Activated CD8-positive, alpha-beta memory T cell treated with anti-CD3 and anti-CD28 coated beads, Interleukin-2, amount 50 U/mL, for 48 hours (primary cell): Measurements from ENCODE around the gene DHDH.
A peak's percentile ranks its signal among the peaks of the same experiment; 100 is the strongest.
"Not testable (repeated sequence)": the region's sequence is repeated elsewhere in the genome, so short reads cannot be mapped to it uniquely, and the experiment has no call there.

Experiments
- DNase-seq: peaks from one replicate; pipeline ENCODE4 v3.0.0-alpha.2; 2020

Gene DHDH

GRCh38 chr19:48933382-48933932, at the start of gene DHDH:
Gene DHDH (plus strand): TSS chr19:48933699. CDS start chr19:48933722, 23 bp downstream.
- peak; percentile 86 for DNase-seq

DNA sequence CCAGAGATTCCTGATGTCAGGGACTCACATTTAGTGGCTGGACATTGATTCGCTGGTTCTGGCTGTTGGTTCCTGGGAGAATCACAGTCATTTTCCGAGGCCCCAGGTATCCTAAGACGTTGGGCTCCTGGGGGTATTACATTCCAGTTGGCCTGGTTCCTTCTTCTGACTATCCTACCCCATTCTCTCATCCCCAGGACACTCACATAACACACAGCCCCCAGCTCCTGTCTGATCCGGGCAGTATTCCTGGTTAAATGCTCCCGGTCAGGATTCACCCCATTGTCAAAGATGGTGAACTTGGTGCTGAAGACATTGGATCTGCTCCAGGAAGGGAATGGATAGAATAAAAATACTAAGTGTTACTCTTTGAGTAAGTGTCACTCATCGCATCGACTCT, 49.8 kb upstream of the DHDH start:
- DNase-seq: no peak

DNA sequence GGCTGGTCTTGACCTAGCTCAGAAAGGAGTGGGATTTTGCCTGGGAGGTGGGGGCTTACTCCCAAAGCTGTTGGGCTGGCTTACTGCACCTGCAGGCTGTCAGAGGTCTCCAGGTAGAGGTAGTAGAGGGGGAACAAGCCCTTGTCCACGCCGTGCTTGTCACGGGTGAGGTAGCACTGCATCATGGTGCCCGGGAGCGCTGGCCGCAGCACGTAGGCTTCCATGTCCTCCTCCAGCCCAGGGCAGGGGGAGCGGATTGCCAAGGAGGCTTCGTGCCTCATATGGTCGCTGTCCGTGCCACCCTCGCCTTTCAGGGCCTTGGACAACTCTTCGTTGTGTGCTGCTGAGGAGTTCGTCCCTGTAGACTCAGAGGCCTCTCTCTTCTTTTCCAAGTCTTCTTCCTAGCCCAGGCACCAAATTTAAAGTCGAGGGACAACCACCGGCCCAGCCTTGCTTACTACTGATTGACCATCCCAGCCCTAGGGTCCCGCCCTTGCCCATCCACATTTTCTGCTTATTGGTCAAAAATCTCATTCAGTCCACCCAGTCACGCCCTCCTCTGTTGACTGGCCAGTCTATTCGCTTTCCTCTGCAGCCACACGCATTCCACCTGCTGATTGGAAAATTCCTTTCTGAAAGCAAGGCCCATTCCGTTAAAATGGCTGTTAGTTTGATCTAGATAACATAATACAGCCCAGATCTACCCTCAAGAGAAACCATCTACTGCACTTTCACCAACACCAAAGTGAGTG, 45.5 kb upstream of the DHDH start:
- no peak for DNase-seq

GRCh38 chr19:48889496-48889895, 44.0 kb upstream of the DHDH start:
- DNase-seq: not testable (repeated sequence)

- DNase-seq: no peak
Measured at GRCh38 chr19:48890551-48890950, 42.9 kb upstream of the DHDH start.

DNA sequence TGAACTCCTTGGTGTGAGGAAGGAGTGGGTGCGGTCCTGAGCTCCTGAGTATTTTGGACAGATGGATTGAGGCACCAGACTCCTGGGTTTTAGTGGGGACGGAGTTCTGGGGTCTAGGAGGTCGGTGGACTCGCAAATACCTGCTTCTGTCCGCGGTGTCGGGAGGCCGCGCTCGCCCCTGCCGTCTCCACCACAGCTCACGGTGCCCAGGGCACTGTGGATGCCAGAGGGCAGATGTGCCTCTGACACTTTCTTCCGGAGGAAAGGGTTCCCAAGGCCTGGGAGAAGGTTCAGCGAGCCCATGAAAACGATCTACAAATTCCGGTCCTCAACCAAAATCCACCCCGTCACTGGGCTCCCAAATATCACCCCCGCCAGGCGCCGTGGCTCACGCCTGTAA, 38.3 kb upstream of the DHDH start:
- no peak for DNase-seq

DNA sequence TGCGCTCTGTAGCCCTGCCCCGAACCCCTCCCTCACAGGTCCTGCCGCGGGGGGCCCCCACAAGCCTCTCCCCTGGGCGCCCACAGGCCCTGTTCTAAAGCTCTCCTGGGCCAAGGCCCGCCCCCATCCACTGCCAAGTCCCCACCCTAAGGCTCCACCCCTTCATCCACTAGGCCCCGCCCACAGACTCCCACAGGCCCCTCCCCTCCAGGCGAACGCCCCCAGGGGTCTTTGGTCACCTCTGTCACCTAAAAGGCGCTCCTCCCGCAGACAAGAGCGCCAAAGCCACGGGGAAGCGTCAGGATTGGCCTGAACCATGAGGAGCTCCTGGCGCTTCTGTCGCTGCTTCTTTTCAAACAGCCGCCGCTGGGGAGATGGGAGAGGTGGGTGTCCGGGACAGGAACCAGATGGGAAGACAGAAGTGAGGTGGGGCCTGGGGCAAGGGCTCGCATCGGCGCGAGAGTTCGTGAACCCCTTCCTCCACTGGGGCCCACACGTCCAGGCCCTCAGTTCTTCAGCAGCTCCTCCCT, 37.2 kb upstream of the DHDH start:
- peak; percentile 83 for DNase-seq

- DNase-seq: no peak
Measured at GRCh38 chr19:48897181-48897580, 36.3 kb upstream of the DHDH start.

DNA sequence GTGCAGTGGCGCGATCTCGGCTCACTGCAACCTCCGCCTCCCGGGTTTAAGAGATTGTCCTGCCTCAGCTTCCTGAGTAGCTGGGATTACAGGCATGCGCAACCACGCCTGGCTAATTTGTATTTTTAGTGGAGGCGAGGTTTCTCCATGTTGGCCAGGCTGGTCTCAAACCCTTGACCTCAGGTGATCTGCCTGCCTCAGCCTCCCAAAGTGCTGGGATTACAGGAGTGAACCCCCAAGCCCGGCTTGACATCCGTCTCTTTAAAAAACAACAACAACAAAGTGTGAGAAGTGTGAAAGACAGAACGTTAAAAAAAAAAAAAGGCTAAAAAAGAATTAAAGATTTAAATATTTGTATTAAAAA, 34.1 kb upstream of the DHDH start:
- not testable (repeated sequence) for DNase-seq

DNA sequence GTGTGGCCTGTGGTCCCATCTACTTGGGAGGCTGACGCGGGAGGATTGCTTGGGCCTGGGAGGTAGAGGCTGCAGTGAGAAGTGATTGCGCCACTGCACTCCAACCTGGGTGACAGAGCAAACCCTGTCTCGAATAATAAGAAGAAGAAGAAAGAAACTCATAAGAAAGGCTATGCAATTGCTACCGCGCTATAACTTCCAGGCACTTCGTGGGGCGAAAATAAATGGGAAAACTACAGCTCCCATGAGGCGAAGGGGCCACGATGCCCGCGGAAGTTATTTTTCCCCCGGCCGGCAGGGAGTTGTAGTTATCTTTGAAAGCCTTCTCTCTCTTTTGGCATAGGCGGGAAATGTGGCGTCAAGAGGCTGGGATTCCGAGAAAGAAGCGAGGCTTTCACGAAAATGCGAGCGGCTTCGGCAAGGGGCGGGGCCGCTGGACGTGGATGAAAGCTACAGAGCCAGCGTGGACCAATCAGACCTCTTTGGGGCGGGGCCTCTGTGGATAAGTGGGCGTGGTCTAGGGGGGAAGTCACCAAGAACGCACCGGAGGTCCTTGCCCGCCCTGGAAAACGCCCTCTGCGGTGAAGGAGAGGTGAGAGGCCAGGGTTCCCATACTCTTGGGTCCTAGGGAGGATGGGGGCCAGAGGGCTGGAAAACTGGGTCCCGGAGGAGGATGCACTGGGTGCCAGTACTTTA, 33.6 kb upstream of the DHDH start, which contains the start of gene NUCB1:
NUCB1 (plus strand) TSS at position 532 of the 696 bp plus-strand sequence. CDS start 485 bp downstream, outside the sequence.
- DNase-seq: peak; percentile 98

- peak; percentile 65 for DNase-seq
Measured at GRCh38 chr19:48900477-48901406, 32.8 kb upstream of the DHDH start.

GRCh38 chr19:48902291-48902690, 31.2 kb upstream of the DHDH start:
- not testable (repeated sequence) for DNase-seq

DNA sequence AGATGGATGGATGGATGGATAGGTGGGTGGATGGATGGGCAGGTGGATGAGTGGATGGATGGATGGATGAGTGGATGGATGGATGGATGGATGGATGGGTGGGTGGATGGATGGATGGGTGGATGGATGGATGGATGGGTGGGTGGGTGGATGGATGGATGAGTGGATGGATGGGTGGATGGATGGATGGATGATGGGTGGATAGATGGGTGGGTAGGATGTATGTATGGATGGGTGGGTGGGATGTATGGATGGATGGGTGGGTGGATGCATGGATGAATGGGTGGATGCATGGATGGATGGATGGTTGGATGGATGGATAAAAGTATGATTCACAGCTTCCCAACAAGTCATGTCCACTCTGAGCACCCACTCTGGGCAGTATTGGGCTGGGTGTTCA, 29.7 kb upstream of the DHDH start:
- not testable (repeated sequence) for DNase-seq

DNA sequence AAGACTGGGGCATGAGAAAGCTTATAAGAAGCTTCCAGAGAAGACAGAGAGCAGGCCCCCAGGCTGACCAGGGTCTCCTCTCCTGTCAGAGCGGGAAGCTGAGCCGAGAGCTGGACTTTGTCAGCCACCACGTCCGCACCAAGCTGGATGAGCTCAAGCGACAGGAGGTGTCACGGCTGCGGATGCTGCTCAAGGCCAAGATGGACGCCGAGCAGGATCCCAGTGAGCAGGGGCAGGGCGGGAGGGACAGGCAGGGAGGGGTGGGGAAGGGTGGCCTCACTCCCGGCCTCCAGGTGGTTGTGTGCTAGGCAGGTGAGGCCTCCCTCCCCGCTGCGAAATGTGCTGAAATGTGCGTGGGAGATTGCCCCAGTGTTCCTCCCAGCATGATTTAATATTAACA, 27.8 kb upstream of the DHDH start:
- no peak for DNase-seq

GRCh38 chr19:48906324-48906723, 27.2 kb upstream of the DHDH start:
- DNase-seq: no peak

DNA sequence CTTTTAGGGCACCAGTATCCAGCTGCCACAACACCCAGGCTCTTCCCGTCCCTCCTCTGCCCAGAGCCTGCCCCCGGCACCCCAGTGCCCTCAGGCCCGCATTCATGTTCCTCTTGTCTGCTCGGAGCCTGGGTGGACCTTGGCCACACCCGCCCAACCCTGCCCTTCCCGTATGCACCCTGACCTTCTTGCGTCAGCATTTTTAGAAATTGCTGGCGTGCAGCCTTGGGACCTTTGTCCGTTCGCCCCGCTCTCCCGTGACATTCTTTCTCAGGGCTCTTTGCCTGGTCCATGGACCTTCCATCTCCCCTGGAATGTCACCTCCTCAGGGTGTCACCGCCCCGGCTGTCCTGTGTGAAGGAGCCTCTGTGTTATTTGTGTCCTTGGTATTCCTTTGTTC, 25.8 kb upstream of the DHDH start:
- no peak for DNase-seq

- not testable (repeated sequence) for DNase-seq
Measured at GRCh38 chr19:48909424-48910077, 23.9 kb upstream of the DHDH start.

DNA sequence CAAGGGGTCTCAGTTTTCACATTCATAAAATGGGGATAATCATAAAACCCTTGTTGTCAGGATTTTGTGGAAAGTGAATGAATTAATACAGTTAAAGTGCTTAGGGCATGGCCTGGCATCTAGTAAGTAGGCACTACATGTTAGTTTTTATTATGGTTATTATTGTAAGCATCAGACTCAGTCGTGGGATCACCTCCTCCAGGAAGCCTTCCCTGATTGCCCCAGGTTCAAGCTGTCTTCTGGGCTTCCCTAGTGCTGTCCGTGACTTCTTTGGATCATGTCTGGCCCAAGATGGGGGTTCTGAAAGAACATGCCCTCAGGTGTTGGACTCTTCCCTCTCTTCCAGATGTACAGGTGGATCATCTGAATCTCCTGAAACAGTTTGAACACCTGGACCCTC, 22.7 kb upstream of the DHDH start:
- no peak for DNase-seq

GRCh38 chr19:48913114-48913889, 20.2 kb upstream of the DHDH start:
- no peak for DNase-seq

- no peak for DNase-seq
Measured at GRCh38 chr19:48914181-48914580, 19.3 kb upstream of the DHDH start.

- DNase-seq: no peak
Measured at GRCh38 chr19:48915757-48916156, 17.7 kb upstream of the DHDH start.
